T-helper 17 cell (primary cell): Measurements from ENCODE around the gene STX1A. TPM values are rescaled to one million over a fixed set of nuclear protein-coding genes. Genes with fewer than 3 reads are reported as not detected.

Experiments
- ATAC-seq: fragments of 150-1000 bp; cut with Tn5 transposase; 2 replicates; pipeline ENCODE4 v1.10.0; 2021; ENCODE audit warnings: mild to moderate bottlenecking, moderate library complexity
- DNase-seq, 3 donors: peaks; one replicate each; pipeline versions ENCODE4 v3.0.0 to v3.0.0-alpha.2; 2020 to 2021
- H3K9me3 ChIP-seq: one replicate; pipeline ENCODE4 v1.7.0; 2013; ENCODE audit warnings: low read length, mild to moderate bottlenecking; ENCODE audit not compliant: control insufficient read depth, poor library complexity, severe bottlenecking
- H3K27ac Mint-ChIP-seq: one replicate; pipeline ENCODE4 v1.8.0; 2022; ENCODE audit warnings: mild to moderate bottlenecking, moderate library complexity, mixed read lengths
- H3K27me3 Mint-ChIP-seq: one replicate; pipeline ENCODE4 v1.8.0; 2022; ENCODE audit warnings: mixed read lengths
- H3K36me3 Mint-ChIP-seq: one replicate; pipeline ENCODE4 v1.8.0; 2022; ENCODE audit warnings: low read depth, mixed read lengths
- H3K4me1 Mint-ChIP-seq: one replicate; pipeline ENCODE4 v1.8.0; 2022; ENCODE audit warnings: mild to moderate bottlenecking, mixed read lengths
- H3K4me3 Mint-ChIP-seq: one replicate; pipeline ENCODE4 v1.8.0; 2022; ENCODE audit warnings: mild to moderate bottlenecking, moderate library complexity, mixed read lengths
- total RNA-seq, 4 donors: library from RNA in 2 of 4; stranded (reverse) in 2 of 4; gene quantifications; one replicate each; pipeline ENCODE4 v1.2.3 and lab custom pipeline; 2022 to 2026

The STX1A gene
- total RNA-seq, 2 donors from 2014 or later = 18.4 to 21.2 TPM

DNA sequence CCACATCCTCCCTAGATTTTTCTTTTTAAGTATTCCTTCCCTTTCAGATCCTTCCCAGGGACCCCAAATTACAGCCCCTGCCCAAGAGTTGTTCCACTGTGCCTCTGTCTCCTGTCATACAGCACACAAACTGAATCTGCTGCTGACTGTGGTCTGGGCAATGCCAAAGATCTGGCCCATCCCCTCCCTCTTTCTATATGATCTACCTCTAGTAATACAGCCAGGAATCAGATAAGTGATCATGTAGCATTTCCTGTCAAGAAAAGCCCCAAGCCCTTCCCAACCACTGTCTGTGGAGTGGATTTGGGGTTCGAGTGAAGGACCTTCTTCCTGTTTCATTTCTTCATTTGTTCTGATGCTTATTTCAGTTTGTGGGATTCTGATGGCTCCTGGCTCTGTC lies 6.7 kb downstream of the STX1A start:
- Mint-ChIP-seq H3K4me1 (peaks cover 22% of the 10 kb centered on the region), H3K36me3 (no peaks in the 10 kb centered on the region), H3K4me3 (no peak overlapping the region), H3K27me3 (no peaks in the 10 kb centered on the region), H3K27ac (peak overlapping the region; percentile 86)
- no peak for DNase-seq
- ATAC-seq = no peak
- H3K9me3 ChIP-seq = no peaks in the 10 kb centered on the region

GRCh38 chr7:73708961-73709549 lies 10.4 kb downstream of the STX1A start:
- H3K27me3 Mint-ChIP-seq = no peaks in the 10 kb centered on the region
- no peaks in the 10 kb centered on the region for H3K36me3 Mint-ChIP-seq
- no peak for ATAC-seq
- H3K9me3 ChIP-seq = no peaks in the 10 kb centered on the region
- peaks cover 22% of the 10 kb centered on the region for H3K4me1 Mint-ChIP-seq
- DNase-seq = no peak
- no peak overlapping the region for H3K4me3 Mint-ChIP-seq
- peak overlapping the region; percentile 54 for H3K27ac Mint-ChIP-seq

- Mint-ChIP-seq H3K4me3 (peak overlapping the region; percentile 25), H3K4me1 (peaks cover 15% of the 10 kb centered on the region), H3K36me3 (no peaks in the 10 kb centered on the region), H3K27ac (peak overlapping the region; percentile 66), H3K27me3 (no peaks in the 10 kb centered on the region)
- no peak for DNase-seq
- H3K9me3 ChIP-seq = no peaks in the 10 kb centered on the region
- peak; percentile 28 for ATAC-seq
Measured at GRCh38 chr7:73707045-73707631, 12.3 kb downstream of the STX1A start.

- ATAC-seq (no peak), DNase-seq (no peak)
- Mint-ChIP-seq H3K4me1 (peaks cover 20% of the 10 kb centered on the region), H3K27me3 (no peaks in the 10 kb centered on the region), H3K4me3 (peak overlapping the region; percentile 25), H3K36me3 (no peaks in the 10 kb centered on the region), H3K27ac (peak overlapping the region; percentile 66)
- no peaks in the 10 kb centered on the region for H3K9me3 ChIP-seq
Measured at GRCh38 chr7:73706126-73707044, 13.1 kb downstream of the STX1A start.

- Mint-ChIP-seq H3K27ac (peak overlapping the region; percentile 66), H3K27me3 (no peaks in the 10 kb centered on the region), H3K36me3 (no peaks in the 10 kb centered on the region), H3K4me3 (no peak overlapping the region), H3K4me1 (peaks cover 17% of the 10 kb centered on the region)
- DNase-seq (no peak), ATAC-seq (no peak)
- H3K9me3 ChIP-seq = no peaks in the 10 kb centered on the region
Measured at GRCh38 chr7:73705551-73705920, 13.9 kb downstream of the STX1A start.

- DNase-seq (no peak), ATAC-seq (no peak)
- H3K9me3 ChIP-seq = no peaks in the 10 kb centered on the region
- H3K4me1 Mint-ChIP-seq = peaks cover 17% of the 10 kb centered on the region
- no peak overlapping the region for H3K27ac Mint-ChIP-seq
- H3K27me3 Mint-ChIP-seq = no peaks in the 10 kb centered on the region
- H3K36me3 Mint-ChIP-seq = no peaks in the 10 kb centered on the region
- no peak overlapping the region for H3K4me3 Mint-ChIP-seq
Measured at GRCh38 chr7:73704640-73705550, 14.6 kb downstream of the STX1A start.

DNA sequence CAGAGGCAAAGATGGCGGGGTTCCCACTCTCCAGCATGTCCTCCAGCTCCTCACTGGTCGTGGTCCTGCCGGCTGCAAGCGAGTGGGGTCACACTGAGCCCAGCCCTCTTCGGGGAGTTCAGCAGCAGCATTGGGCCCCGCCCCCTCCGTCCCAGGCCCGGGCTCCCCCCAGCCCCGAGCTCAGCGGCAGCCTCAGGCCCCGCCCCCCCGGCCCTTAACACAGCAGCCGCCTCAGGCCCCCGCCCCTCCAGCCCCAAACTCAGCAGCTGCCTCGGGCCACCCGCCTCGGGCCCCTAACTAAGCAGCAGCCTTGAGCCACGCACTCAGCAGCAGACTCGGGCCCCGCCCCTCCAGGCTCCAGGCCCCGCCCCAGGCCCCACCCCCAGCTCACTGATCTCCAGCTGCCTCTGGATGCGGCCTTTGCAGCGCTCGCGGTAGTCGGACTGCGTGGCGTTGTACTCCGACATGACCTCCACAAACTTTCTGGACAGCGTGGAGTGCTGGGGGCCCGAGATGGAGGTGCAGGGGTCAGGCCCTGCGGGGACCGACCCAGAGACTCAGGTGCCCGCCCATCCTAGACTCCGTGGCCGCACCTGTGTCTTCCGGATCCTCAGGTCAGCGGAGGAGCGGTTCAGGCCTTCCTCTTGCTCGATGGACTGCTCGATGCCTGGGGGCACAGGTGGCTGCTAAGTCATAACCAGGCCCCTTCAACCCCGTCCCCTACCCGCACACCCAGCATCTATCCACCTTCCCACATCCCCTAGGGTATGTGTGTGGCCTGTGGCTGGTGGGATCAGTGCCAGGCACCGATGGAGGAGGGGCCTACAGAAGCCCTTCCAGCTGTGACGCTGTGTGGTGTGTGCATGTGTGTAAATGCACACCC lies 15.5 kb downstream of the STX1A start:
- Mint-ChIP-seq H3K27ac (no peak overlapping the region), H3K27me3 (no peaks in the 10 kb centered on the region), H3K4me1 (peaks cover 17% of the 10 kb centered on the region), H3K36me3 (no peaks in the 10 kb centered on the region), H3K4me3 (peak overlapping the region; percentile 50)
- ATAC-seq = peak; percentile 58
- DNase-seq = peak in 1 of 3 donors; percentile 33
- no peaks in the 10 kb centered on the region for H3K9me3 ChIP-seq

GRCh38 chr7:73703225-73703624 lies 16.2 kb downstream of the STX1A start:
- ATAC-seq = no peak
- H3K4me3 Mint-ChIP-seq = peak overlapping the region; percentile 31
- H3K4me1 Mint-ChIP-seq = peaks cover 17% of the 10 kb centered on the region

DNA sequence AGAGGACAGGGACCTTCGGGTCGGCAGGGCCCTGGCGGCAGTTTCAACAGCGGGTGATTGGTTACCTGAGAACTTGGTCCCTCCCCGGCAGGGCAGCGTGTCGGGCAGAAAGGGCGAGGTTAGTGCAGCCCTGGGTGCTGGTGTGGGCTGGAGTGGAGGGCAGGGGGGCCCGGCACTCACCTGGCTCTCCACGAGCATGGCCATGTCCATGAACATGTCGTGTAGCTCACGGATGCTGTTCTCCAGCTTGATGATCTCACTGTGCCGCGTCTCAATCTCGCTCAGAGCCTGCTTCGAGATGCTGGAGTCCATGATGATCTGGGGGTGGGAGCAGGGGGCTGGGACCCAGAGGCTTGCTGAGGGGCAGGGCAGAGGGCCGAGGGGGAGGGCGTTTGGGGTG lies 16.8 kb downstream of the STX1A start:
- ATAC-seq (no peak), DNase-seq (no peak)
- no peaks in the 10 kb centered on the region for H3K27me3 Mint-ChIP-seq
- peaks cover 17% of the 10 kb centered on the region for H3K4me1 Mint-ChIP-seq
- peak overlapping the region; percentile 52 for H3K4me3 Mint-ChIP-seq
- no peaks in the 10 kb centered on the region for H3K9me3 ChIP-seq
- no peaks in the 10 kb centered on the region for H3K36me3 Mint-ChIP-seq
- H3K27ac Mint-ChIP-seq = peak overlapping the region; percentile 71

More at GRCh38 chr7:73703225-73703624, 16.2 kb downstream of the STX1A start:
- Mint-ChIP-seq H3K27me3 (no peaks in the 10 kb centered on the region), H3K27ac (no peak overlapping the region), H3K36me3 (no peaks in the 10 kb centered on the region)
- no peaks in the 10 kb centered on the region for H3K9me3 ChIP-seq
- no peak for DNase-seq

- ATAC-seq (no peak), DNase-seq (no peak)
- Mint-ChIP-seq H3K4me1 (peaks cover 17% of the 10 kb centered on the region), H3K36me3 (no peaks in the 10 kb centered on the region), H3K4me3 (peak overlapping the region; percentile 62), H3K27ac (peak overlapping the region; percentile 71), H3K27me3 (no peaks in the 10 kb centered on the region)
- no peaks in the 10 kb centered on the region for H3K9me3 ChIP-seq
Measured at GRCh38 chr7:73702226-73702625, 17.2 kb downstream of the STX1A start.

- no peaks in the 10 kb centered on the region for H3K9me3 ChIP-seq
- Mint-ChIP-seq H3K4me1 (peaks cover 14% of the 10 kb centered on the region), H3K27me3 (no peaks in the 10 kb centered on the region), H3K36me3 (peaks cover 3% of the 10 kb centered on the region), H3K27ac (peak overlapping the region; percentile 71), H3K4me3 (peak overlapping the region; percentile 62)
- DNase-seq (no peak), ATAC-seq (peak; percentile 47)
Measured at GRCh38 chr7:73701357-73701995, 18.0 kb downstream of the STX1A start.
